OCI-LY7 (cell line): ENCODE results near the gene FAM47E.

Experiments
- EZH2phosphoT487 ChIP-seq: fragments of 200-600 bp; sonication (generic); IDR thresholded peaks from 2 replicates; pipeline ENCODE4 v1.6.1; 2018; ENCODE audit warnings: low read depth, borderline replicate concordance, mild to moderate bottlenecking, mixed run types, antibody characterized with exemption, low read length, moderate library complexity, mixed read lengths
- TF ChIP-seq, protein P1 (sequence below): fragments of 200-600 bp; sonication (generic); conservative IDR thresholded peaks from 2 replicates; pipeline ENCODE4 v1.5.1; 2014; ENCODE audit warnings: mild to moderate bottlenecking, antibody characterized with exemption, low read length, moderate library complexity, mixed read lengths

GRCh38 chr4:76275486-76276124 lies 24.1 kb downstream of the FAM47E start:
- TF ChIP-seq, protein P1, sequence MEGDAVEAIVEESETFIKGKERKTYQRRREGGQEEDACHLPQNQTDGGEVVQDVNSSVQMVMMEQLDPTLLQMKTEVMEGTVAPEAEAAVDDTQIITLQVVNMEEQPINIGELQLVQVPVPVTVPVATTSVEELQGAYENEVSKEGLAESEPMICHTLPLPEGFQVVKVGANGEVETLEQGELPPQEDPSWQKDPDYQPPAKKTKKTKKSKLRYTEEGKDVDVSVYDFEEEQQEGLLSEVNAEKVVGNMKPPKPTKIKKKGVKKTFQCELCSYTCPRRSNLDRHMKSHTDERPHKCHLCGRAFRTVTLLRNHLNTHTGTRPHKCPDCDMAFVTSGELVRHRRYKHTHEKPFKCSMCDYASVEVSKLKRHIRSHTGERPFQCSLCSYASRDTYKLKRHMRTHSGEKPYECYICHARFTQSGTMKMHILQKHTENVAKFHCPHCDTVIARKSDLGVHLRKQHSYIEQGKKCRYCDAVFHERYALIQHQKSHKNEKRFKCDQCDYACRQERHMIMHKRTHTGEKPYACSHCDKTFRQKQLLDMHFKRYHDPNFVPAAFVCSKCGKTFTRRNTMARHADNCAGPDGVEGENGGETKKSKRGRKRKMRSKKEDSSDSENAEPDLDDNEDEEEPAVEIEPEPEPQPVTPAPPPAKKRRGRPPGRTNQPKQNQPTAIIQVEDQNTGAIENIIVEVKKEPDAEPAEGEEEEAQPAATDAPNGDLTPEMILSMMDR, result no peak
- TF ChIP-seq EZH2phosphoT487, result no peak
